ENCODE results near the gene RNASE1.

- TF ChIP-seq ZNF778 (CRISPR knock-in tag; IDR thresholded peaks at IDR 0.05) (no peak), TBP (optimal IDR thresholded peaks at IDR 0.05; ENCODE audit: low read depth, low read length) (no peak), CTCF (IDR thresholded peaks at IDR 0.05 in 2 of 3, conservative IDR thresholded peaks at IDR 0.05 in 1 of 3; ENCODE audit: insufficient read depth in 2 of 3, low read depth in 1 of 3, low read length in 3 of 3) (no peak), ARID3A (IDR thresholded peaks at IDR 0.05; ENCODE audit: borderline replicate concordance, low read depth, low read length) (no peak)
Measured at GRCh38 chr14:20848955-20849570, 46.4 kb upstream of the RNASE1 start.

Data from K562 (cell line).